Measurements from ENCODE around the gene CANT1.

Gene CANT1
- total RNA-seq, result 21.8 to 48.4 (median 47.3) reads per million in 9 experiments

- peak; percentile 94 for ATAC-seq (replicated peaks)
- peak; percentile 75 to 84 (median 80) for DNase-seq
- Mint-ChIP-seq H3K36me3 (ENCODE audit: insufficient read depth) (peaks cover 27% of the 10 kb centered on the region), H3K4me1 (ENCODE audit: low read depth in 2 of 2) (peaks cover 36 to 41% of the 10 kb centered on the region in 2 donors), H3K27ac (peak within 1 kb of the TSS; percentile 98 to 99), H3K4me3 (peak within 1 kb of the TSS; percentile 89 to 96), H3K27me3 (peaks cover 8 to 12% of the 10 kb centered on the region in 2 donors), H3K9me3 (no peaks in the 10 kb centered on the region)
Observed at GRCh38 chr17:79009397-79010303, at the start of gene CANT1. Gene CANT1, minus strand, starts transcription at chr17:79009764. Its CDS starts 12,142 bp downstream, at chr17:78997622.

DNA sequence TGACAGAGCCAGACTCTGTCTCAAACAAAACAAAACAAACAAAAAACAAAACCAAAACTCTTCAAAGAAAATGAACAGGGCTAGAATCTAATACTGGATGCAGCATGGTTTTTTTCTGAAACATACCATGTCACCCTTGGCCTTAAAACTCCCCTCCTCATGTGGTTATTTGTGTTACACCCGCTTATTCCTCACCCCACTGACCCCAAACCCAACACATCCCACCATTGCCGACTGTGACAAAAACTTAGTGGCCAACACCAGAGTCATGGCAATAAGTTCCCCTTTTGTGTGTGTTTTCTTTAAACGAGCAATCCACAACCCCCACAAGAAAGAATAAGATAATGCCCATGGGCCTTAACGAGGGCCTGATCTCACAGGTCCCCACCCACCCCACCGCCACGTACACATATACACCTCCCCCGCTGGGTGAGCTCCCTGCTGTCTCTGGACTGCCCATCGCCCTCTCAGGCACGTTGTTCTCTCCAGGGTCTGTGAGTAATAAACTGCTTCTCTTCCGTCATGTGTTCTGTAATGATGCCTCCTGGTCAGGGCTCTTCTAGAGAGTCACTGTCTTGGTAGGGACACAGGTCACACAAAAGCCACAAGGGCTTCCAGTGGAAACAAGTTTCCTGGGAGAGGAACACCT is 48.3 kb upstream of the CANT1 start:
- H3K27ac Mint-ChIP-seq, result peak overlapping the region in 1 of 2 donors; percentile 65
- peaks cover 0 to 2% of the 10 kb centered on the region in 2 donors for H3K4me1 Mint-ChIP-seq (ENCODE audit: low read depth in 2 of 2)
- DNase-seq (no peak), ATAC-seq (replicated peaks) (no peak)
- peaks cover 20 to 55% of the 10 kb centered on the region in 2 donors for H3K27me3 Mint-ChIP-seq
- H3K9me3 Mint-ChIP-seq, result peaks cover 0 to 2% of the 10 kb centered on the region in 2 donors
- no peak overlapping the region for H3K4me3 Mint-ChIP-seq
- no peaks in the 10 kb centered on the region for H3K36me3 Mint-ChIP-seq (ENCODE audit: insufficient read depth)

DNA sequence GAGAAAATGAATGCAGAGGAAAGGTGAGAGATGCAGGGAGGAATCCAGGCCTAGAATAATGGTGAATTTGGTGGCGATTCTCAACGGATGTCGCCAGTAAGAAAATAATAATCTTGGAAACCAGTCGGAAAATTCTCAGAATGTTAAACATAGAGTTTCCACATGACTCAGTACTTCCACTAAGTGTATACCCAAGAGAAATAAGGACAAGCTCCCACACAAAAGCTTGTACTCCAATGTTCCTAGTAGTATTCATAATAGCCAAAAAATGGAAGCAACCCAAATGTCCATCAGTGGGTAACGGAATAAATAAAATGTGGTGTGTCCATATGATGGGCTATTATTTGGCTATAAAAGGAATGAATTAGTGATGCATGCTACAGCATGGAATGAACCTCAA is 45.6 kb upstream of the CANT1 start:
- H3K4me3 Mint-ChIP-seq, result no peak overlapping the region
- DNase-seq (no peak), ATAC-seq (replicated peaks) (no peak)
- peaks cover 33 to 61% of the 10 kb centered on the region in 2 donors for H3K27me3 Mint-ChIP-seq
- H3K4me1 Mint-ChIP-seq (ENCODE audit: low read depth in 2 of 2), result peaks cover 0 to 2% of the 10 kb centered on the region in 2 donors
- H3K36me3 Mint-ChIP-seq (ENCODE audit: insufficient read depth), result no peaks in the 10 kb centered on the region
- H3K27ac Mint-ChIP-seq, result no peak overlapping the region
- peaks cover 0 to 2% of the 10 kb centered on the region in 2 donors for H3K9me3 Mint-ChIP-seq

GRCh38 chr17:79054200-79054960 is 44.8 kb upstream of the CANT1 start:
- Mint-ChIP-seq H3K36me3 (ENCODE audit: insufficient read depth) (peaks cover 2% of the 10 kb centered on the region), H3K27me3 (peaks cover 37 to 65% of the 10 kb centered on the region in 2 donors), H3K27ac (no peak overlapping the region), H3K4me3 (no peak overlapping the region), H3K4me1 (ENCODE audit: low read depth in 2 of 2) (peaks cover 0 to 2% of the 10 kb centered on the region in 2 donors), H3K9me3 (peaks cover 0 to 2% of the 10 kb centered on the region in 2 donors)
- DNase-seq (no peak), ATAC-seq (replicated peaks) (no peak)

- ATAC-seq (replicated peaks), result no peak
- Mint-ChIP-seq H3K36me3 (ENCODE audit: insufficient read depth) (peaks cover 2% of the 10 kb centered on the region), H3K27ac (no peak overlapping the region), H3K4me1 (ENCODE audit: low read depth in 2 of 2) (peaks cover 0 to 2% of the 10 kb centered on the region in 2 donors), H3K9me3 (peaks cover 0 to 2% of the 10 kb centered on the region in 2 donors), H3K27me3 (peaks cover 35 to 70% of the 10 kb centered on the region in 2 donors), H3K4me3 (no peak overlapping the region)
- DNase-seq, result no peak
Observed at GRCh38 chr17:79053251-79053925, 43.8 kb upstream of the CANT1 start.

DNA sequence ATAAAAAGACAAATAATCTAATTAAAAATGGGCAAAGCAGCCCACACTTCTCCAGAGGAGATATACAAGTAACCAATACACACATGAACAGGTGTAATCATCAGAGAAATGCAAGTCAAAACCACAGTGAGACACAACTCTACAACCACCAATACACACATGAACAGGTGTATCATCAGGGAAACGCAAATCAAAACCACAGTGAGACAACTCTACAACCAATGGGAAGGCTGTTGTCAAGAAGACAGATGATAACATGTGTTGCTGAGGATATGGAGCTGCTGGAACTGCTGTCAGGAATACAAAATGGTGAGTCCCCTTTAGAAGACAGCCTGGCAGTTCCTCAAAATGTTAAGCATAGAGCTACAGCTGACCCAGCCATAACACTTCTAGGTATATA is 42.6 kb upstream of the CANT1 start:
- Mint-ChIP-seq H3K4me3 (no peak overlapping the region), H3K36me3 (ENCODE audit: insufficient read depth) (peaks cover 2% of the 10 kb centered on the region), H3K27me3 (peaks cover 26 to 67% of the 10 kb centered on the region in 2 donors), H3K27ac (no peak overlapping the region), H3K9me3 (peaks cover 0 to 2% of the 10 kb centered on the region in 2 donors), H3K4me1 (ENCODE audit: low read depth in 2 of 2) (no peaks in the 10 kb centered on the region)
- DNase-seq, result no peak
- no peak for ATAC-seq (replicated peaks)

- peaks cover 2% of the 10 kb centered on the region for H3K36me3 Mint-ChIP-seq (ENCODE audit: insufficient read depth)
- H3K4me3 Mint-ChIP-seq, result no peak overlapping the region
- H3K27me3 Mint-ChIP-seq, result peaks cover 26 to 65% of the 10 kb centered on the region in 2 donors
- peaks cover 0 to 2% of the 10 kb centered on the region in 2 donors for H3K9me3 Mint-ChIP-seq
- DNase-seq (no peak), ATAC-seq (replicated peaks) (no peak)
- H3K4me1 Mint-ChIP-seq (ENCODE audit: low read depth in 2 of 2), result no peaks in the 10 kb centered on the region
- no peak overlapping the region for H3K27ac Mint-ChIP-seq
Observed at GRCh38 chr17:79051306-79051705, 41.7 kb upstream of the CANT1 start.

DNA sequence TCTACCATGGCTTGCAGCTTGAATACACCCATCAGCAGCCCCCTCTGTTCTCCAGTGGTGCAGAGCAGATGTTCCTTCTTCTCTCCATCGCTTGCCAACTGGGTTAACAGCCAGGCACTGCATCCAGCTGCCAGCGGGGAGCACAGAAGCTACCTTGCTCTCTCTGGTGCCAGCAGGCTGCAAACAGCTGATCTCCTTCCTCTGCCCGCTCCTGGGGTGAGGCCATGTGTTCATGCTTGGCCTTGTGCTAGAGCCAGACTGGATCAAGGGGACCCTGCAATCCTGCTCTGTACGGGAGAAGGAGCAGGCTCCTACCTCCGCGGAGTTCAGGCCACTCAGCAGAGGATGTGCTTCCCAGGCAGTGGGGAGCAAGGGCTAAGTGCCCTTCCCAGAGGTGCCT is 41.0 kb upstream of the CANT1 start:
- ATAC-seq (replicated peaks), result no peak
- H3K27ac Mint-ChIP-seq, result no peak overlapping the region
- peaks cover 0 to 2% of the 10 kb centered on the region in 2 donors for H3K9me3 Mint-ChIP-seq
- DNase-seq, result no peak
- peaks cover 0 to 4% of the 10 kb centered on the region in 2 donors for H3K4me1 Mint-ChIP-seq (ENCODE audit: low read depth in 2 of 2)
- H3K27me3 Mint-ChIP-seq, result peaks cover 31 to 65% of the 10 kb centered on the region in 2 donors
- peaks cover 2% of the 10 kb centered on the region for H3K36me3 Mint-ChIP-seq (ENCODE audit: insufficient read depth)
- no peak overlapping the region for H3K4me3 Mint-ChIP-seq

DNA sequence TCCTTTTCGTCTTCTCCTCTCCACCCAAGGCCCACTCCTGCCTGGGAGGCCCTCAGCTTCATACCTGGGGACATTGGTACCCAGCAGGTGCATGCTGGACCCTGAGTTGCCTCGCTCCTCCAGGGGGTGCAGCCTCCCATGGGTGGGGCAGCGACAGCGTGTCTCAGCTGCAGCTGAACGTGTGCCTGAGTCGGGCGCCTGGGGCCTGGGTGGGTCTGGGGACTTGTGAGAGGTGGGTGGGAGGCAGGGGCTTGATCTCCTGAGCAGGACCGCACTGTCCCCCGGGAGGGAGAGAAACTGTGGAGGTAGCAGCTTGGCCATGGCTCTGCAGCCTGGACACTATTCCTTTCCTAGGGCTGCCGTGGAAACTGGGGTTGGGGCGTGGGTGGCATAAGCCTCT is 40.3 kb upstream of the CANT1 start:
- peaks cover 0 to 8% of the 10 kb centered on the region in 2 donors for H3K4me1 Mint-ChIP-seq (ENCODE audit: low read depth in 2 of 2)
- peaks cover 0 to 2% of the 10 kb centered on the region in 2 donors for H3K9me3 Mint-ChIP-seq
- ATAC-seq (replicated peaks) (no peak), DNase-seq (no peak)
- H3K27ac Mint-ChIP-seq, result no peak overlapping the region
- peaks cover 38 to 67% of the 10 kb centered on the region in 2 donors for H3K27me3 Mint-ChIP-seq
- peaks cover 4% of the 10 kb centered on the region for H3K36me3 Mint-ChIP-seq (ENCODE audit: insufficient read depth)
- no peak overlapping the region for H3K4me3 Mint-ChIP-seq

DNA sequence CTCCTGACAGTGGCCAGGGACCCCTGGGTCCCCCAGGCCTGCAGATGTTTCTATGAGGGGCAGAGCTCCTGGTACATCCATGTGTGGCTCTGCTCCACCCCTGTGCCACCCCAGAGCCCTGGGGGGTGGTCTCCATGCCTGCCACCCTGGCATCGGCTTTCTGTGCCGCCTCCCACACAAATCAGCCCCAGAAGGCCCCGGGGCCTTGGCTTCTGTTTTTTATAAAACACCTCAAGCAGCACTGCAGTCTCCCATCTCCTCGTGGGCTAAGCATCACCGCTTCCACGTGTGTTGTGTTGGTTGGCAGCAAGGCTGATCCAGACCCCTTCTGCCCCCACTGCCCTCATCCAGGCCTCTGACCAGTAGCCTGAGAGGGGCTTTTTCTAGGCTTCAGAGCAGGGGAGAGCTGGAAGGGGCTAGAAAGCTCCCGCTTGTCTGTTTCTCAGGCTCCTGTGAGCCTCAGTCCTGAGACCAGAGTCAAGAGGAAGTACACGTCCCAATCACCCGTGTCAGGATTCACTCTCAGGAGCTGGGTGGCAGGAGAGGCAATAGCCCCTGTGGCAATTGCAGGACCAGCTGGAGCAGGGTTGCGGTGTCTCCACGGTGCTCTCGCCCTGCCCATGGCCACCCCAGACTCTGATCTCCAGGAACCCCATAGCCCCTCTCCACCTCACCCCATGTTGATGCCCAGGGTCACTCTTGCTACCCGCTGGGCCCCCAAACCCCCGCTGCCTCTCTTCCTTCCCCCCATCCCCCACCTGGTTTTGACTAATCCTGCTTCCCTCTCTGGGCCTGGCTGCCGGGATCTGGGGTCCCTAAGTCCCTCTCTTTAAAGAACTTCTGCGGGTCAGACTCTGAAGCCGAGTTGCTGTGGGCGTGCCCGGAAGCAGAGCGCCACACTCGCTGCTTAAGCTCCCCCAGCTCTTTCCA is 39.5 kb upstream of the CANT1 start:
- H3K27ac Mint-ChIP-seq, result no peak overlapping the region
- H3K9me3 Mint-ChIP-seq, result peaks cover 0 to 2% of the 10 kb centered on the region in 2 donors
- H3K27me3 Mint-ChIP-seq, result peaks cover 46 to 74% of the 10 kb centered on the region in 2 donors
- DNase-seq, result no peak
- H3K4me3 Mint-ChIP-seq, result no peak overlapping the region
- H3K36me3 Mint-ChIP-seq (ENCODE audit: insufficient read depth), result peaks cover 8% of the 10 kb centered on the region
- ATAC-seq (replicated peaks), result no peak
- H3K4me1 Mint-ChIP-seq (ENCODE audit: low read depth in 2 of 2), result peaks cover 0 to 9% of the 10 kb centered on the region in 2 donors

DNA sequence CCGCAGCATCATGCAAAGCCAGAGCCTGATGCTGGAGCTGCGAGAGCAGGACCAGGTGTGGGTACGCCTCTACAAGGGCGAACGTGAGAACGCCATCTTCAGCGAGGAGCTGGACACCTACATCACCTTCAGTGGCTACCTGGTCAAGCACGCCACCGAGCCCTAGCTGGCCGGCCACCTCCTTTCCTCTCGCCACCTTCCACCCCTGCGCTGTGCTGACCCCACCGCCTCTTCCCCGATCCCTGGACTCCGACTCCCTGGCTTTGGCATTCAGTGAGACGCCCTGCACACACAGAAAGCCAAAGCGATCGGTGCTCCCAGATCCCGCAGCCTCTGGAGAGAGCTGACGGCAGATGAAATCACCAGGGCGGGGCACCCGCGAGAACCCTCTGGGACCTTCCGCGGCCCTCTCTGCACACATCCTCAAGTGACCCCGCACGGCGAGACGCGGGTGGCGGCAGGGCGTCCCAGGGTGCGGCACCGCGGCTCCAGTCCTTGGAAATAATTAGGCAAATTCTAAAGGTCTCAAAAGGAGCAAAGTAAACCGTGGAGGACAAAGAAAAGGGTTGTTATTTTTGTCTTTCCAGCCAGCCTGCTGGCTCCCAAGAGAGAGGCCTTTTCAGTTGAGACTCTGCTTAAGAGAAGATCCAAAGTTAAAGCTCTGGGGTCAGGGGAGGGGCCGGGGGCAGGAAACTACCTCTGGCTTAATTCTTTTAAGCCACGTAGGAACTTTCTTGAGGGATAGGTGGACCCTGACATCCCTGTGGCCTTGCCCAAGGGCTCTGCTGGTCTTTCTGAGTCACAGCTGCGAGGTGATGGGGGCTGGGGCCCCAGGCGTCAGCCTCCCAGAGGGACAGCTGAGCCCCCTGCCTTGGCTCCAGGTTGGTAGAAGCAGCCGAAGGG is 38.6 kb upstream of the CANT1 start:
- H3K27me3 Mint-ChIP-seq, result peaks cover 46 to 76% of the 10 kb centered on the region in 2 donors
- H3K27ac Mint-ChIP-seq, result no peak overlapping the region
- H3K4me1 Mint-ChIP-seq (ENCODE audit: low read depth in 2 of 2), result peaks cover 0 to 9% of the 10 kb centered on the region in 2 donors
- no peak for ATAC-seq (replicated peaks)
- peaks cover 8% of the 10 kb centered on the region for H3K36me3 Mint-ChIP-seq (ENCODE audit: insufficient read depth)
- H3K4me3 Mint-ChIP-seq, result no peak overlapping the region
- DNase-seq, result no peak
- no peaks in the 10 kb centered on the region for H3K9me3 Mint-ChIP-seq

Data from effector memory CD8-positive, alpha-beta T cell (primary cell).